ENCODE results near the gene PER1.
A peak's percentile ranks its signal among the peaks of the same experiment; 100 is the strongest.

Gene PER1, protein sequence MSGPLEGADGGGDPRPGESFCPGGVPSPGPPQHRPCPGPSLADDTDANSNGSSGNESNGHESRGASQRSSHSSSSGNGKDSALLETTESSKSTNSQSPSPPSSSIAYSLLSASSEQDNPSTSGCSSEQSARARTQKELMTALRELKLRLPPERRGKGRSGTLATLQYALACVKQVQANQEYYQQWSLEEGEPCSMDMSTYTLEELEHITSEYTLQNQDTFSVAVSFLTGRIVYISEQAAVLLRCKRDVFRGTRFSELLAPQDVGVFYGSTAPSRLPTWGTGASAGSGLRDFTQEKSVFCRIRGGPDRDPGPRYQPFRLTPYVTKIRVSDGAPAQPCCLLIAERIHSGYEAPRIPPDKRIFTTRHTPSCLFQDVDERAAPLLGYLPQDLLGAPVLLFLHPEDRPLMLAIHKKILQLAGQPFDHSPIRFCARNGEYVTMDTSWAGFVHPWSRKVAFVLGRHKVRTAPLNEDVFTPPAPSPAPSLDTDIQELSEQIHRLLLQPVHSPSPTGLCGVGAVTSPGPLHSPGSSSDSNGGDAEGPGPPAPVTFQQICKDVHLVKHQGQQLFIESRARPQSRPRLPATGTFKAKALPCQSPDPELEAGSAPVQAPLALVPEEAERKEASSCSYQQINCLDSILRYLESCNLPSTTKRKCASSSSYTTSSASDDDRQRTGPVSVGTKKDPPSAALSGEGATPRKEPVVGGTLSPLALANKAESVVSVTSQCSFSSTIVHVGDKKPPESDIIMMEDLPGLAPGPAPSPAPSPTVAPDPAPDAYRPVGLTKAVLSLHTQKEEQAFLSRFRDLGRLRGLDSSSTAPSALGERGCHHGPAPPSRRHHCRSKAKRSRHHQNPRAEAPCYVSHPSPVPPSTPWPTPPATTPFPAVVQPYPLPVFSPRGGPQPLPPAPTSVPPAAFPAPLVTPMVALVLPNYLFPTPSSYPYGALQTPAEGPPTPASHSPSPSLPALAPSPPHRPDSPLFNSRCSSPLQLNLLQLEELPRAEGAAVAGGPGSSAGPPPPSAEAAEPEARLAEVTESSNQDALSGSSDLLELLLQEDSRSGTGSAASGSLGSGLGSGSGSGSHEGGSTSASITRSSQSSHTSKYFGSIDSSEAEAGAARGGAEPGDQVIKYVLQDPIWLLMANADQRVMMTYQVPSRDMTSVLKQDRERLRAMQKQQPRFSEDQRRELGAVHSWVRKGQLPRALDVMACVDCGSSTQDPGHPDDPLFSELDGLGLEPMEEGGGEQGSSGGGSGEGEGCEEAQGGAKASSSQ (N-terminal part only)

DNA sequence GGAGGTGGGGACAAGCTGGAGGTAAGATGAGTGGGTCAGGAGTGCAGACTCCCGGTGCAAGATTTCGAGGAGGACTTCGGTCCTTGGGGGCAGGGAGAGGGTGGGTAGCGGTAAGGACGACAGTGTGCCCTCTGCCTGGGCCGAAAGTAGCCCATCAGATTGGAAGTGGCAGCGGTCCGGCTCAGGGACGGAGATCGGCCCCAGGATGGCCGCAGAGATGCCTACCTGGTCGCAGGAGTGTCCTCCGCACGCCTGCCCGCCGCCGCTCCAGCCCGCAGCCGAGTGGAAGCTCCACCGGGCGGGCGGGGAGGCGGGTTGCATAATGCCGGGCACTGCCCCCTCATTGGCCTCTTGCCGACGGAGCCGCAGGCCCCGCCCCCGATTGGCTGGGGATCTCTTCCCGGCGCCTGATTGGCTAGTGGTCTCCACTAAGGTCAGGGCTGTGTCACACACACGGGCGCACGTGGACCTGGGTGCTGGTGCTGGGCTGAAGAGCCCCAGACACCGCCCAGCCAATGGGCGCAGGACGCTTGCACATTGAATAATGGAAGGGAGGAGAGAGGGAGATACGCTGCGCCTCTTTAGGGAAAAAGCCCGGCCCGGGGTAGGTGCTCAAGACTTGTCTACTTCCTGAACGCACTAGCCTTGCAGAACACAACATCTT is at the start of gene PER1:
Gene PER1, minus strand, starts transcription at position 293 of the 664 bp plus-strand sequence. CDS start 1,698 bp downstream, outside the sequence.
- DNase-seq (ENCODE audit: low read depth) = peak; percentile 95

- peak; percentile 91 for DNase-seq (ENCODE audit: low read depth)
Observed at GRCh38 chr17:8192070-8192815, 40.0 kb upstream of the PER1 start.

DNA sequence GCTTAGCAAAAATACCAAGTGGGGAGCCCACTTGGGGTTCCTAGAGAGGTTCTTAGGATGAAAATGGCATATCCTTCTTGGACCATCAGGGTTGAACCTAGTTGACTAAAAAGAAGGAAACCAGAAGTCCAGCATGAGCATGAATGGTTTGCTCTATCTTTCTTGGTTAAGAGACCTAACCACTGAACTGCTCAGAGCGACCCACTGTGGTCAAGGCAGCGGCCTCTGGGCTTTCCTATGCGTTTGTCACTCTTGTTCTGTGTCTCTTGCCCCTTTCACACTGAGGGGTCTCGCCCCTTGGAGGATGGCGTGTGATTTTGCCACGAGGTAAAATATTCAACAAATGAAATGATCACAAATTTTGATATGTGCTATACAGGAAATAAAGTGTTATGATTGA is 38.3 kb upstream of the PER1 start:
- no peak for DNase-seq (ENCODE audit: low read depth)

- peak; percentile 99 for DNase-seq (ENCODE audit: low read depth)
Observed at GRCh38 chr17:8189711-8190477, 37.7 kb upstream of the PER1 start, which contains the start of gene BORCS6. TSS of gene BORCS6 (minus strand) at chr17:8190180. CDS start at chr17:8190140, 40 bp downstream.

- DNase-seq (ENCODE audit: low read depth) = peak; percentile 26
Observed at GRCh38 chr17:8189041-8189710, 37.0 kb upstream of the PER1 start.

DNA sequence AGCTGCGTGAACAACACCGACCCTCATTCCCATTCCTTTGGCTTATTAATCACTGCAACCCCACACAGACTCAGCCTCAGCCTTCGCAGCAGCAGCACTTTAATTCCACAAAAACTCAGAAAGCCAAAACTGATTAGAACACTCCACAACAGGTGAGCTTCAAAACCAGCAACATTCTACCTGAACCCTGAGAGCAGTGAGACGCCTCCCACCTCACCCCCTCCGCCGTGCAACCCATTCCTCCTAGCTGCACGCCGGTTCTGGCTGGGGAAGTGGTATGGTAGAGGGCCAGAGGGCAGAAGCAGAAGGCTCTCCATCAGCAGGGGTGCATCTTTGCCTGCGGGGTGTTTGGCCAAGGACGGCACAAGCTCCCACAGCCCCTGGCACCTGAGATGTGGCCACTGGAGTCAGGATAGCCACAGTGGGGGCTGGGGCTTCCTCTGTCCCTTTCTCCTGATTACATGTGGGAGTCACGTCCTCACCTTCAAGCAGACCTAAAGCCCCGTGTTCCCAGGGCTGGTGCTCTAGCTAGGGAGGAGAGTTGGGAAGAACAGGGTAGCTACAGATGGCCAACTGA is 36.1 kb upstream of the PER1 start:
- peak; percentile 4 for DNase-seq (ENCODE audit: low read depth)

- DNase-seq (ENCODE audit: low read depth) = peak; percentile 100
Observed at GRCh38 chr17:8187517-8188262, 35.5 kb upstream of the PER1 start.

- peak; percentile 96 for DNase-seq (ENCODE audit: low read depth)
Observed at GRCh38 chr17:8186787-8187516, 34.7 kb upstream of the PER1 start.

GRCh38 chr17:8186446-8186786 is 34.2 kb upstream of the PER1 start:
- no peak for DNase-seq (ENCODE audit: low read depth)

DNA sequence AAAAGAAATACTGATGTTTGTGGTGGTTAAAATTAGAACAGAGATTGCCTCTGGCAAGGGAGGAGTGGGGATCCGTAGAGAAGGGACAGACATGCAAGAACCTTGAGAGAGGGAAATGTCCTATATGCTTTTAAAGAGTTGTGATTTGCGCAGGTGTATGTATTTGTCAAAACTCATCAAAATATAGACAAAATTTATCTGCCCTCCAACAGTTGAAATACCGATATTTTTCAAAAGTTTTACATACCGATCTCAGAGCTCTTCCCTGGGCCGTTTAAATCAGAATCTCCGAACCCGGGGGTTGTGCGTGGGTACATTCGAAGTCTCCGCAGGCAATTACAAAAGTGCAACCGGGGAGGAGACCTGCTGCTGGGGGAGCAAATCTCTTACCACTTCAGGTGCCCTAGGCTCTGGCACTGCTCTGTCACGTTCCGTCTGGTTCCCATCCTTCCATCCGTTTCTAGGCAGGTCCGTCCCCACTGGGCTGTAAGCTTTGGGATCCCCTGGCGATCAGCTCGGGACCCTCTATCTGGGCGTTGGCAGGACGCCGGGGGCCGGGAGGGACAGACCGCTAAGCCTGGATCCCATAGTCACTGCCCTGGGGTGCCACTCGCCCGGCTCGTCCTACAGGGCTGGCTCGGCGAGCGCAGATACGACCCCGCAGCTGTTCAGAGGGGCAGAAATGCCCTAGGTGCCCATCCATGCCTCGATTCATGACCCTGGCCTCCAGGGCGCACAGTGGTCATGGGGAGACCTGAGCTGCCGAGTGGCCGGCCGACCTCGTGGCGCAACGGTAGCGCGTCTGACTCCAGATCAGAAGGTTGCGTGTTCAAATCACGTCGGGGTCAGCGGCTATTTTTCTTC is 33.6 kb upstream of the PER1 start:
- peak; percentile 75 for DNase-seq (ENCODE audit: low read depth)

GRCh38 chr17:8176998-8177731 is 25.0 kb upstream of the PER1 start:
- DNase-seq (ENCODE audit: low read depth) = no peak

DNA sequence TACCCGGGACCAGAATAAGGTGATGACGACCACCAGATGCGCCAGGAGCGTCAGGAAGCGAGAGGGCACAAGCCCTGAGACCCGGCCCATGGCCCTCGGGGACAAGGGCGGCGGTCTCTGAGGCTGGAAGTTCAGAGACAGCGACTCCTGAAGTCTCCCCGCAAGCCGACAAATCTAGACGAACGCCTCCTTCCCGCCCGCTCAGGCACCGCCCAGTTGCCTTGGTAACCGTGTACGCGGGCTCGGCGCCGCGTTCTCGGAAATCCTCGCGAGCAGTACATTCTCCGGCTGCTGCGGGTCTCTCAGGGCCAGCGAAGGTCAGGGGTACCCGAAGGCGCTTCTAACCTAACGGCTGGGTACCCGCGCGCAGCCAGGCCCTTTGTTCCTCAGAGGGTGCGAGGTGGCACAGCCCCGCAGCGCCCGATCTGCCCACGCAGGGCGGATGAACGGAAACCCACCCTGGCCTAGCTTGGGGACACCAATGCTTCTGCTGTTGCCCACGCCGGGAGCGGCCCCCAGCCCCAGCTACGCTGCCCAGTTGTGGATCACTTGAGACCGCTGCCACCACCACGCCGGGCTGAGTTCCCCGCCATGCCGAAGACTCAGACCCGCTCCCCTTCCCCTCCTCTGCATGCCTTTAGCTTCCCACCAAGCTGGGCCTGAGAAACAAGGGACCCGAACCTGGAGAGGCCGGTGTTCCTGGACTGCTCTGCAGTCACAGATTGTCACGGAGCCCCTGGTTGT is 24.2 kb upstream of the PER1 start, which contains the start of gene TMEM107:
Gene TMEM107, minus strand, starts transcription at position 184 of the 744 bp plus-strand sequence. Its CDS starts 94 bp downstream, at position 90.
- DNase-seq (ENCODE audit: low read depth) = peak; percentile 87

DNA sequence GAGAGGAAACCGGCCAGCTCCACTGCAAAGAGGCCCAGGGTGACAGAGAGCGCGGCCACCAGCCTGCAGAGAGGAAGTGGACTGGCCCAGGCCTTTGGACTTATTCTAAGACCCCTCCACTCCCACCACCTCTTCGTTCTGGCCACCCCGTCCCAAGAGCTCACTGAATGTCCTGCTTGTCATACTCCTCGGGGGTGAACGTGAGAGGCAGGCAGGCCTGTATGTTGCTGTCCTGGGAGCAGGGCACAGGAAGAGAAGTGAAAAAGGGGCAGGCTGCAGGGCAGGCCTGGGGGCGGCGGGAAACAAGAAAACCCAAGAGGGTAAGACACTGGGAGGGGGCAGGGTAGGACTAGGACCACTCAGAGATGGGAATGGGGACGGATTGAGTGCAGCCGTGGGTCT is 23.6 kb upstream of the PER1 start:
- peak; percentile 29 for DNase-seq (ENCODE audit: low read depth)

- DNase-seq (ENCODE audit: low read depth) = no peak
Observed at GRCh38 chr17:8173871-8174322, 21.7 kb upstream of the PER1 start.
